Measurements from ENCODE around the gene NDFIP1.
A peak's percentile ranks its signal among the peaks of the same experiment; 100 is the strongest.
"Not testable (repeated sequence)": the region's sequence is repeated elsewhere in the genome, so short reads cannot be mapped to it uniquely, and the experiment has no call there.

NDFIP1 gene

DNA sequence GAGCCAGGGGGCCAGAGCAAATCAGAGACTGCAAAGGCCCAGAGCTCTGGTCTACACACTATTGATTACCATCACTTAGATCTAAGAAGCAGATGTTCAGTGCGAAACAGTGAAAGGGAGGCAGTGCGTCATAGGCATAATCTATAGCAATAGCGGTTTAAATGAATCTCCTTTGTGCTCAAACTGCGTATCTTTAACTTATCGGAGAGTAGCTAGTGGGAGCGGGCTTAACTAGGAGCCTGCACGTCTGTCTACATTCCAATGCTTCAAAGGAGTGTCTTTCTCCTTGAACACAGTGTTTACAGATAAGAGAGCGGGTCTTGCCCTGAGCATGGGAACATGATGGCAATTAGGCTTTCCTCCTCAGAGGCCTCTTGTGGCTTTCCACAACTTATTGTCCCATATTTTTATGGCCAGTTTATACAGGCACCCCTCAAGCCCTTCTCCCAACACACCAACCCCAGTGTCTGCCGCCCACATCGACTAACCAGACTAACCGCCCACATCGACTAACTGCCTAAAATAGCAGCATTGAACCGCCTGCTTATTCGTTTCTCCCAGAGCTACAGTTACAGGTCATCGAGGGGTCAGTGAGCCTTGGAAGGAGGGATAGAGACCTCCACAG, 19.6 kb upstream of the NDFIP1 start:
- not testable (repeated sequence) for DNase-seq (ENCODE audit: low read depth); H3K4me3 ChIP-seq (ENCODE audit: low read depth, low read length)

DNA sequence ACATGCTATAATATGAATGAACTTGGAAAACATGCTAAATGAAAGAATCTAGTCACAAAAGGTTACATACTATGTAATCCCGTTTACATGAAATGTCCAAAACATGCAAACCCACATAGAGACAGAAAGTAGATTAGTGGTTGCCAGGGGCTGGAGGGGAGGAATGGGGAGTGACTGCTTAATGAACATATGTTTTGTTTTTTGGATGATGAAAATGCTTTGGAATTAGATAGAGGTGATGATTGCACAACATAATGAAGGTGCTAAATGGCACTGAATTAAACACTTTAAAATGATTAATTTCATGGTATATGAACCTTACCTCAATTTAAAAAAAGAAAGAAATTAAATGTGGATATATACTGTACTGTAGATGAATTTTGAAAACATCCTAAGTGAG, 17.6 kb upstream of the NDFIP1 start:
- DNase-seq (ENCODE audit: low read depth), result no peak
- no peak overlapping the region for H3K4me3 ChIP-seq (ENCODE audit: low read depth, low read length)

GRCh38 chr5:142091922-142092321, 16.7 kb upstream of the NDFIP1 start:
- DNase-seq (ENCODE audit: low read depth), result no peak
- H3K4me3 ChIP-seq (ENCODE audit: low read depth, low read length), result no peak overlapping the region

DNA sequence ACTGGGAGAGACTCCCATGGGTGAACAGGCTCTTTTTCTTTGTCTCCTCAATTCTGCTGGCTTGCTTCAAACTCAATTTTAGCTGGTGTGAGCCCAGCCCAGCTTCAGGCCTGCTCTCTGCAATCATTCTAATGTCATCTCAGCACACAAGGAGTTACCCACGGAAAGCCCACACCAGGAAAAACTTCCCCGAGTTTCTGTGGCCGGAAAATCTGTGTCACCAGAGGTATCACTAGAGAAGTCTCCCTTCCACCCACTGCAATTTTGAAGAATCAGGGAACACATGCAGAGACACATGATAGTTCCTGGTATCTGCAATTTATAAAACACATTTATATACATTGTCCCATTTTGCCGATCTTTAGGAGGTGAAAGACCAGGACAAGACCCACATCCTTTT, 13.5 kb upstream of the NDFIP1 start:
- DNase-seq (ENCODE audit: low read depth), result no peak
- no peak overlapping the region for H3K4me3 ChIP-seq (ENCODE audit: low read depth, low read length)

GRCh38 chr5:142095651-142096330, 12.8 kb upstream of the NDFIP1 start:
- H3K4me3 ChIP-seq (ENCODE audit: low read depth, low read length), result no peak overlapping the region
- DNase-seq (ENCODE audit: low read depth), result no peak

- no peak for DNase-seq (ENCODE audit: low read depth)
Measured at GRCh38 chr5:142096382-142096781, 12.2 kb upstream of the NDFIP1 start.

GRCh38 chr5:142097681-142098080, 10.9 kb upstream of the NDFIP1 start:
- DNase-seq (ENCODE audit: low read depth), result peak; percentile 68
- H3K4me3 ChIP-seq (ENCODE audit: low read depth, low read length), result no peak overlapping the region

More at GRCh38 chr5:142096382-142096781, 12.2 kb upstream of the NDFIP1 start:
- no peak overlapping the region for H3K4me3 ChIP-seq (ENCODE audit: low read depth, low read length)

GRCh38 chr5:142098275-142098674, 10.3 kb upstream of the NDFIP1 start:
- no peak for DNase-seq (ENCODE audit: low read depth)
- no peak overlapping the region for H3K4me3 ChIP-seq (ENCODE audit: low read depth, low read length)

- DNase-seq (ENCODE audit: low read depth), result no peak
- H3K4me3 ChIP-seq (ENCODE audit: low read depth, low read length), result no peak overlapping the region
Measured at GRCh38 chr5:142098931-142099330, 9.6 kb upstream of the NDFIP1 start.

GRCh38 chr5:142100307-142100706, 8.3 kb upstream of the NDFIP1 start:
- no peak overlapping the region for H3K4me3 ChIP-seq (ENCODE audit: low read depth, low read length)
- no peak for DNase-seq (ENCODE audit: low read depth)

GRCh38 chr5:142102980-142103740, 5.4 kb upstream of the NDFIP1 start:
- no peak for DNase-seq (ENCODE audit: low read depth)
- H3K4me3 ChIP-seq (ENCODE audit: low read depth, low read length), result no peak overlapping the region

DNA sequence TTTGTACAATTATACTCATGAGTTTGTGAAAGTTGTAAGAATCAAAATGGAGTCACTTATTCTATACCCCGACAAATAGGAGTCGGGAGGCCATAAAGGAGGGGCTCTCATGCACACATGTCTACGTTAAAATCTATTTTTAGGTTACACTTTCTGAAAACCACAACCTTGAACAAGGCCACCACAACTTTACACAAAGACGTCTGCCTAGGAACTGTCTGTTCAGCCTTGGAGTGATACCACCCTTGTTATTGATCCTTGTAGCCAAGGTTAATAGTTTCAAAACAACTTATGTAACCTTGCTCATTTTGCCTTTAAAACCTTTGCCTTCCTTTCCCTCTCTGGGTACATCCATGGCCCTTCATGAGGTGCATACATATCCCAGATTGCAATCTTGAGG, 4.1 kb upstream of the NDFIP1 start:
- DNase-seq (ENCODE audit: low read depth), result no peak
- no peak overlapping the region for H3K4me3 ChIP-seq (ENCODE audit: low read depth, low read length)

- DNase-seq (ENCODE audit: low read depth), result peak; percentile 48
- no peak overlapping the region for H3K4me3 ChIP-seq (ENCODE audit: low read depth, low read length)
Measured at GRCh38 chr5:142106061-142106460, 2.5 kb upstream of the NDFIP1 start.

DNA sequence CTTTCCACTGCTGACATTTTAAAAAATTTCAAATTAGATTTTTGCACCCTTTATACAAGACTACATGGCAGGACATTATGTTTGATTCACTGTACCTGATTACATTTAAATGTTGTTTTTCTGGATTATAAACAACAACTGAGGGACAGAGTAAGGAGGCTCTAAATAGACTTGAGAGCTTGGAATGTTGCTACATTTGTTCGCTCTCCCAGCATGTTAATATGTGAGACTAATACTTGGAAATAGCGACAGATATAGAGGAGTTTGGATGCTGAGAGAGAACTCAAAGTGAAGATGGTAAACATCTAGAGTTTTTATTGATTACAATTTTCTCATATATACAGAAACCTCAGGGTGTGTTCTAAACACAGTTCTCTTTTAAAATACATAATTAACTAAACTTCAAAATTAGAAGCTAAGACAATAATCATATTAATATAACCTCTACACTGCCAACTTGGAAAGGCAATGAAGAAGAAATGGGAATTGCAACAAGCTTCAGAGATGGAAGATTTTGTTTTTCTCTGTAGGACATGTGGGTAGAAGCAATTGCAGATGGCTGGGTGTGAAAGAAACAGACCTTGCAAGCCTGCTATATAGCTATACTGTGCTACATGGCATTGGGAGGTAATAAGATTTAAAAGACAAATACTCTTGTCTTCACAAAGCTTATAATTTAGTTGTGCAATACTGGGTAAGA, 1.4 kb upstream of the NDFIP1 start:
- H3K4me3 ChIP-seq (ENCODE audit: low read depth, low read length), result no peak overlapping the region
- no peak for DNase-seq (ENCODE audit: low read depth)

DNA sequence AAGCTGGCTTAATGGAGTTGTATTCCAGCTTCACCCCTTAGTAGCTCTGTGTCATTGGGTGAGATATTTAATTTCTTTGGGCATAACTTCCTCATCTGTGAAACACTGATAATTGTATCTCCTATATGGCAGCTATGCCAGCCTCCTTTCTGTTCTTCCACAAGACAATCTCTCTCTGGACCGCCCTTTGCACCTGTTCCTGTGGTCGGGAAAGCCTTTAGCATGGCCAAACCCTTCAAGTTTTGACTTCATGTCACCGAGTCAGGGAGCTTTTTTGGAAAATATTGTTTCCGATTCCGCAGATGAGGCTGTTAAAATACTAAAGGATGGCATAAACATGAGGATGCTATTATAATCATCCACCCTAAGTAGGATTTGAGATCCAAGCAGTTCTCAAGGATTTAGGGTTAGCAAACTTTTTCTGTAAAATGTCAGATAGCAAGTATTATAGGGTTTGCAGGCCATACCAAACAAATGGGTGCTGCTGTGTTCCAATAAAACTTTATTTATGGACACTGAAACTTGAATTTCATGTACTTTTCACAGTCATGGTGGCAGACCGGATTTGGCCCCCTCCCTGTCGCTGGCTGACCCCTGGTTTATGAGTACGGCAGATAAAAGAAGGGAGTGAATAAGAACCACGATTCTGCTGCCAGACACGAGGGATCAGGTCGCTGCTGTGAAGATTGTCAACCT, 695 bp upstream of the NDFIP1 start:
- peak overlapping the region; percentile 65 for H3K4me3 ChIP-seq (ENCODE audit: low read depth, low read length)
- DNase-seq (ENCODE audit: low read depth), result no peak

- no peak for DNase-seq (ENCODE audit: low read depth)
- H3K4me3 ChIP-seq (ENCODE audit: low read depth, low read length), result peak overlapping the region; percentile 65
Measured at GRCh38 chr5:142109331-142110045, 909 bp downstream of the NDFIP1 start.

DNA sequence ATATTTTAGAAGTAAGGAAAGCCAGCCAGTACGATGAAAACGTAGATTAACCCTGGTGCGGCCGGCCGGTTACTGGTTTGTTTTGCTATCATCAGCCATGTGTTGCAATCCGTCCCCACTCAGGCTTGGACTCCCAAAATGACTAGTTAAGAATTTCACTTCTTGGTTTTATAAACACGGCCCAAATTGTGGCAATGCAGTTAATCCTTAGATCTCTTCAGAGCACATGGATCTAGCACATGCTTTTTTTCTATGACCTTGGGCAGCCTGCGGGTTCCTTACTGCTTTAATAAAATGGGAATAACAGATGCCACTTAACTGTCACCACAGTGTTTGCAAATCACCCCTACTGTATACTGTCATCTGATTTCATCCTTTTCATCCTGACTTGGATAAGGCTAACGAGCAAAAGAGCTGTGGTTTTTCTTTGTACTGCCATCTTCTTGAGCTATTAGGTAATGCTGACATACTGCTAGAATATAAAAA, 1.5 kb downstream of the NDFIP1 start:
- H3K4me3 ChIP-seq (ENCODE audit: low read depth, low read length), result peak overlapping the region; percentile 65
- no peak for DNase-seq (ENCODE audit: low read depth)

DNA sequence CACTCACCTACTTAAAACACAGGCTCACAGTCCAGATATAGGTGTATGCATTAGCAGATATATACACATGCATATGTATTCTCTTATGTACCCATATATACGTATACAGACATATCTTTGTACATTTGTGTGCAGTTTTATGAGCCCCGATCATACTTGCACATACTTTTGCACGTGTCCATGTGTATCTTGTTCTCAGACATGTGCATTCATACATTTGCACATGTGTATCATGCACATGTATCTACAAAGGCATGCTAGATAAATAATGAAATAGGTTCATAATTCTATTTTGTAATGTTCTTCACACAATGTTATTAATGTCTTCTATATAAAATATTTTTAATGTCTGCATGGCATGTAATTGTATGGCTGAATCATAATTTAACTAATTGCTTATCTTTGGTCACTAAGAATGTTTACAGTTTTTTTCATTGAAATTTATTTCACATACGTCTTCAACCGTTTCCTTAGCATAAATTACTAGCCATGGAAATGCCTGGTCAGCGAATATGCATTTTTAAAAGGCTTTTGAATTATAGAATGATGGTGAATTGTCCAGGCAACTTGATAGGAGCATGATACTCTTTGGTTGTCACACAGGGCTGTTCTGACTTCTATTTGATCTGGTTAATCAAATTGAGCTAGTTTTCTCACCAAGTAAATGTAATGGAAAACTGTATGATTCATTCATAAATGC, 2.6 kb downstream of the NDFIP1 start:
- no peak overlapping the region for H3K4me3 ChIP-seq (ENCODE audit: low read depth, low read length)
- no peak for DNase-seq (ENCODE audit: low read depth)

Measured in skeletal muscle cell (primary cell).